Activated CD8-positive, alpha-beta T cell treated with anti-CD3 and anti-CD28 coated beads, Interleukin-2, amount 10 ng/mL, durations not matched to agents 7 days and 5 days (primary cell): Measurements from ENCODE around the gene TMEM238L. TPM values are rescaled to one million over a fixed set of nuclear protein-coding genes. Genes with fewer than 3 reads are reported as not detected.

Experiments used
- ATAC-seq: fragments of 150-1000 bp; cut with Tn5 transposase; one replicate; pipeline ENCODE4 v1.10.0; 2021; ENCODE audit warnings: moderate library complexity
- CTCF ChIA-PET: fragments of 350-600 bp; sonication (Branson Sonifier 250); formaldehyde crosslinking; loops from one replicate; lab custom pipeline; 2021; ENCODE audit warnings: antibody characterized with exemption; lab: Charles Lee
- POLR2A ChIA-PET: fragments of 350-600 bp; sonication (Branson Sonifier 250); formaldehyde crosslinking; loops from one replicate; lab custom pipeline; 2021; ENCODE audit warnings: antibody characterized with exemption; lab: Charles Lee
- DNase-seq: peaks from one replicate; pipeline ENCODE4 v3.0.0-alpha.2; 2020
- H3K27ac Mint-ChIP-seq: one replicate; pipeline ENCODE4 v1.8.0; 2021; ENCODE audit warnings: mild to moderate bottlenecking, mixed read lengths
- H3K27me3 Mint-ChIP-seq: one replicate; pipeline ENCODE4 v1.8.0; 2021; ENCODE audit warnings: low read depth, mixed read lengths
- H3K36me3 Mint-ChIP-seq: one replicate; pipeline ENCODE4 v1.8.0; 2021; ENCODE audit warnings: low read depth, mixed read lengths
- H3K4me1 Mint-ChIP-seq: one replicate; pipeline ENCODE4 v1.8.0; 2021; ENCODE audit warnings: low read depth, mixed read lengths
- H3K4me3 Mint-ChIP-seq: one replicate; pipeline ENCODE4 v1.8.0; 2021; ENCODE audit warnings: mild to moderate bottlenecking, mixed read lengths
- H3K9me3 Mint-ChIP-seq: one replicate; pipeline ENCODE4 v1.8.0; 2022; ENCODE audit warnings: mixed read lengths; ENCODE audit not compliant: insufficient read depth
- total RNA-seq, 2 experiments: library from RNA; stranded (reverse); gene quantifications; one replicate each; pipeline ENCODE4 v1.2.3, GENCODE V29; 2021

Gene TMEM238L
- total RNA-seq, 2 experiments from 2014 or later, result not detected

DNA sequence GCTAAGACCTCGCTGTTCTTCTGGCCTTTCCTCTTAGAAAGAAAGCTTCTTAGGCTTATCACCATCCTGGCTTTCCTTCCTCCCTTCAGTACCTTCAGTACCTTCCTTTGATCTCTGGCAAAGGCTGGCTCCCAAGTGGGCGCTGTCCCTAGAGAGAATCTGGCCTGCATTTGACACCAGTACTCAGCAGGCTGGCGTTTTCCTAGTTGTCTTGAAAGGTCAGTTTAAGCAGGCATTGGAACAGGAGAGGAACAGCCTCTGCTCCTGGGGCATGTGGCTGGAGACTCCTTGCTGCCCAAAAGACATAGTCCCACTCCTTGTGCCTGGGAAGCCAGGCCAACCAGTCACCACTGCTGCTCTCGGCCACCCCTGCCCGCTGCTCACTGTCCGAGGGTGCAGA, 34.1 kb downstream of the TMEM238L start:
- Mint-ChIP-seq H3K9me3 (peaks cover 4% of the 10 kb centered on the region), H3K27ac (no peak overlapping the region), H3K27me3 (no peaks in the 10 kb centered on the region), H3K36me3 (no peaks in the 10 kb centered on the region), H3K4me3 (no peak overlapping the region), H3K4me1 (no peaks in the 10 kb centered on the region)
- DNase-seq, result no peak
- ATAC-seq, result no peak
- POLR2A ChIA-PET, result no interaction called here
- CTCF ChIA-PET, result no interaction called here

DNA sequence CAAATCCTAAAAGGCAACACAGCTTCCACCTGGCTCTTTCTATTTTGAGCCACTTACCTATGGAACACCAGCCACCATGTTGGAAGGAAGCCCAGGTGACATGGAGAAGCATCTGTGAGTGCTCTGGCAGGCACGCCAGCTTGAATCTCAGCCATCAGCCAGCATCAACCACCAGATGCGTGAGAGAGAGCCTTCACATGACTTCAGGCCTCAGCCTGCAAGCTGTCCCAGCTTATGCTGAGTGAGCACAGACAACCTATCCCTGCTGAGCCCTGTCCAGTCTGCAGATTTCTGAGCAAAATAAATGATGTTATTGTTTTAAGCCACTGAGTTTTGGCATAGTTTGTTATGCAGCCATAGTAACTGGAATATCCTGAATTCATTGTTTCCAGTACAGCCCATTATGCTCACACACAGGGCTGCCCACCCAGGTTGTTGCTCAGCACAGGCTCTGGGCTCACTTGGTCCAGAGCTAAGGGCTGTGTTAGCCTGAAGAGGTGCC, 35.1 kb downstream of the TMEM238L start:
- Mint-ChIP-seq H3K27me3 (no peaks in the 10 kb centered on the region), H3K4me3 (no peak overlapping the region), H3K36me3 (no peaks in the 10 kb centered on the region), H3K4me1 (no peaks in the 10 kb centered on the region), H3K9me3 (peaks cover 4% of the 10 kb centered on the region), H3K27ac (no peak overlapping the region)
- ChIA-PET CTCF (no interaction called here), POLR2A (no interaction called here)
- no peak for DNase-seq
- ATAC-seq, result no peak

DNA sequence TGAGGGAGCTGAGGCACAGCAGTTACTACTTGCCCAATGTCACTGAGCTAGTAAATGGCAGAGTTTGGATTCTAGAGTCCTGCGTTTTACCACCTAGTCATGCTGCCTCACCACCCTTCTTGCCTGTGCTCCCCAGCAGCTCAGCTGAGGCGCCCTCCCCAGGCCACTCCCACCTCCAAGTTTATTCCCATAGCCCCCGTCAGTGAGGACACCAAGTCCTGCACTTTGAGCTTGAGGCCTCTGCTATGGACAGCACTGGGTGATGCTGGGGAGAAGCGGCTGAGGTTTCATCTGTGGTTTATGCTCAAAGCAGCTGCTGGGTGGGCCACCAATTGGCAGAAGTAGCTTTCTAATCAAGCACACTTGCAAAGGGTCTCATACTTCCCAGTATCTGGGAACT, 36.7 kb downstream of the TMEM238L start:
- H3K4me3 Mint-ChIP-seq, result no peak overlapping the region
- no peak overlapping the region for H3K27ac Mint-ChIP-seq
- H3K27me3 Mint-ChIP-seq, result no peaks in the 10 kb centered on the region
- peaks cover 2% of the 10 kb centered on the region for H3K9me3 Mint-ChIP-seq
- no peak for DNase-seq
- POLR2A ChIA-PET, result no interaction called here
- no peaks in the 10 kb centered on the region for H3K4me1 Mint-ChIP-seq
- CTCF ChIA-PET, result interaction anchor here (1.0 to 1.6 kb wide), 3 partner anchors 13 to 78 kb away, joined by 3 to 4 read pairs (median 4); no protein-coding TSS in a partner anchor
- ATAC-seq, result no peak
- no peaks in the 10 kb centered on the region for H3K36me3 Mint-ChIP-seq

DNA sequence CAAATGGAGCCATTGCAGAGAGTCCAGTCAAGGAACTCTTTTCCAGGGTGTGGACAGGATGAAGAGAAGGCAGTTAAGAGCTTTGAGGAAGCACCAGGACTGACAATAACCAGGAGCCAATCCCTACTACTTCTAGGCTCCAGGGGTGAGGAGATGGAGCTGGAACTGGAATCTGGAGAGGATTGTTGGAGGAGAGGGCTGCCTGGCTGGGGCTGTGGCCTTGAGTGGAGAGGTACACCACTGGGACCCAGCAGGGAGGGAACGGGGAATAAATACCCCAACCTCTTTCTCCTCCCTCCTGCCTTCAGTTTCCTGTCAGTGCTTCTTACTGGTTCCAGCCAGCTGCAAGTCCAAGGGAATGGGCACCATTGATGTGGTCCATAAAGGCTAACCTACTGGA, 41.9 kb downstream of the TMEM238L start:
- Mint-ChIP-seq H3K4me1 (no peaks in the 10 kb centered on the region), H3K4me3 (no peak overlapping the region), H3K9me3 (no peaks in the 10 kb centered on the region), H3K27ac (no peak overlapping the region), H3K36me3 (no peaks in the 10 kb centered on the region), H3K27me3 (no peaks in the 10 kb centered on the region)
- DNase-seq (no peak), ATAC-seq (no peak)
- ChIA-PET POLR2A (no interaction called here), CTCF (interaction anchor here (1.1 to 1.4 kb wide), 2 partner anchors 11 to 24 kb away, joined by 3 to 6 read pairs; no protein-coding TSS in a partner anchor)

- Mint-ChIP-seq H3K9me3 (no peaks in the 10 kb centered on the region), H3K4me3 (no peak overlapping the region), H3K4me1 (no peaks in the 10 kb centered on the region), H3K27ac (no peak overlapping the region), H3K27me3 (no peaks in the 10 kb centered on the region), H3K36me3 (no peaks in the 10 kb centered on the region)
- POLR2A ChIA-PET, result no interaction called here
- CTCF ChIA-PET, result no interaction called here
- DNase-seq, result no peak
- ATAC-seq, result no peak
Measured at GRCh38 chr17:10761281-10761680, 42.6 kb downstream of the TMEM238L start.

DNA sequence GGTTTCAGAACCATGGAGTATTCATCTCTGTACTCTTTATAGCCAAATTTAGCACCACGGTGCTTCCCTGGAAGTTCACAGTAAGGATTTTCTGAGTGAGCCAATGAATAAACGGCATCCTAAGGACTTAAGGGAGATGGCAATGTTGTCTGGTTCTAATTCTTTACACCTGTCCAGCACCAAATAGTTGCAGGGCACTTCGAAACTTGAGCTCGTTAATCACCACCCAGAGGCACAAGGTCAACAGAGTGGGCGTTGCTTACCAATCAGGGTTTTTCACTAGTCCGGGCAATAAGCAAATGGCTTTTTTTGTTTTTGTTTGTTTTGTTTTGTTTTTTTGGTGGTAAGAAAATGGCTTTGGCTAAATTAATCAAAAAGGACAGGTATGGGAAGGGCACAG, 45.8 kb downstream of the TMEM238L start:
- ATAC-seq (no peak), DNase-seq (no peak)
- no peak overlapping the region for H3K27ac Mint-ChIP-seq
- H3K4me1 Mint-ChIP-seq, result no peaks in the 10 kb centered on the region
- no peaks in the 10 kb centered on the region for H3K27me3 Mint-ChIP-seq
- H3K36me3 Mint-ChIP-seq, result no peaks in the 10 kb centered on the region
- POLR2A ChIA-PET, result no interaction called here
- H3K4me3 Mint-ChIP-seq, result no peak overlapping the region
- H3K9me3 Mint-ChIP-seq, result no peaks in the 10 kb centered on the region
- CTCF ChIA-PET, result interaction anchor here (1.0 kb wide), 1 partner anchor 21 kb away, joined by 3 read pairs; no protein-coding TSS in a partner anchor

DNA sequence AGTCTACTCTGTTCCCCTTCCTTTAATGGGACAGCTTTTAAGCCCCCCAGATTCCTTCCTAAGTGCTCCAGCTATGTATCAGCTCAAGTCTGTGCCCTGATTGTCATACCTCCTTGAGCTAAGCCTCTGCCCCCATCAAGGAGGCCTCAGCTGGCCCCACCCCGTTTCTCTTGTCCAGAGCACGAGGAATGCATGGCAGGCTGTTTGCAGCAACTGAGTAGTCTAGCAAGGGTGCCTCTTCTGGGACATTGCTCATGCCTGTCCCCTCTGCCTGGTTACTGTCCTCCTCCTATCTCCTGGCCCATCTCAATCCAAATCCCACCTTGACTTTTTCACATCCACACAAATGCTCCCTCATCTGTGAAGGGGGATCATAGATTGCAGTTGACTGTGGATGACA, 46.3 kb downstream of the TMEM238L start:
- no peaks in the 10 kb centered on the region for H3K36me3 Mint-ChIP-seq
- no peak overlapping the region for H3K4me3 Mint-ChIP-seq
- H3K27ac Mint-ChIP-seq, result no peak overlapping the region
- CTCF ChIA-PET, result interaction anchor here (1.0 kb wide), 1 partner anchor 21 kb away, joined by 3 read pairs; no protein-coding TSS in a partner anchor
- POLR2A ChIA-PET, result no interaction called here
- H3K4me1 Mint-ChIP-seq, result no peaks in the 10 kb centered on the region
- no peak for ATAC-seq
- DNase-seq, result no peak
- no peaks in the 10 kb centered on the region for H3K27me3 Mint-ChIP-seq
- H3K9me3 Mint-ChIP-seq, result no peaks in the 10 kb centered on the region

DNA sequence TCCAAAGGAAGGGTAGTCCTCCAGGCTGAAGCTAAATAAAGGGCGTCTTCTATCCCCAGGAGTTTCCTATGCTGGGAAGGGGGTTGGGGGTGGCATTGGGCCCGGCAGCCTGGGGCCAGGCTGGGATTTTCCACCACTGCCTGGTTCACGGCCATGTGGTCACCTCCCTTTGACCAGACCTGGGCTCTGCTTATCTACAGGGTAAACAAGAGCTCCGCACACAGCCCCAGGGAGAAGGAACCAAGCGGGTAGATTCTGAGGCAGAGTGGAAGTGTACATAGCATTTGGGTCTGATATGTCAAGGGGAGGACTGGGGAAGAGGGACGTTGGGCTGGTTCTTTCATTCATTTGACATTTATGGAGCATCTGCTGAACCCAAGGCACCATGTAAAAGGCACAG, 46.8 kb downstream of the TMEM238L start:
- POLR2A ChIA-PET, result no interaction called here
- no peaks in the 10 kb centered on the region for H3K27me3 Mint-ChIP-seq
- H3K4me1 Mint-ChIP-seq, result no peaks in the 10 kb centered on the region

GRCh38 chr17:10756619-10757018, 47.3 kb downstream of the TMEM238L start:
- ATAC-seq, result no peak
- POLR2A ChIA-PET, result no interaction called here
- Mint-ChIP-seq H3K36me3 (no peaks in the 10 kb centered on the region), H3K4me1 (no peaks in the 10 kb centered on the region), H3K9me3 (no peaks in the 10 kb centered on the region), H3K27me3 (no peaks in the 10 kb centered on the region), H3K27ac (no peak overlapping the region), H3K4me3 (no peak overlapping the region)
- no peak for DNase-seq
- CTCF ChIA-PET, result no interaction called here

More for the DNA sequence above, 46.8 kb downstream of the TMEM238L start:
- H3K9me3 Mint-ChIP-seq, result no peaks in the 10 kb centered on the region
- H3K36me3 Mint-ChIP-seq, result no peaks in the 10 kb centered on the region
- no peak for DNase-seq
- H3K27ac Mint-ChIP-seq, result no peak overlapping the region
- no peak overlapping the region for H3K4me3 Mint-ChIP-seq
- no peak for ATAC-seq
- CTCF ChIA-PET, result no interaction called here

GRCh38 chr17:10756185-10756584, 47.7 kb downstream of the TMEM238L start:
- DNase-seq (no peak), ATAC-seq (no peak)
- no peak overlapping the region for H3K4me3 Mint-ChIP-seq
- POLR2A ChIA-PET, result no interaction called here
- no peaks in the 10 kb centered on the region for H3K27me3 Mint-ChIP-seq
- H3K27ac Mint-ChIP-seq, result no peak overlapping the region
- H3K36me3 Mint-ChIP-seq, result no peaks in the 10 kb centered on the region
- CTCF ChIA-PET, result no interaction called here
- H3K9me3 Mint-ChIP-seq, result no peaks in the 10 kb centered on the region
- no peaks in the 10 kb centered on the region for H3K4me1 Mint-ChIP-seq

DNA sequence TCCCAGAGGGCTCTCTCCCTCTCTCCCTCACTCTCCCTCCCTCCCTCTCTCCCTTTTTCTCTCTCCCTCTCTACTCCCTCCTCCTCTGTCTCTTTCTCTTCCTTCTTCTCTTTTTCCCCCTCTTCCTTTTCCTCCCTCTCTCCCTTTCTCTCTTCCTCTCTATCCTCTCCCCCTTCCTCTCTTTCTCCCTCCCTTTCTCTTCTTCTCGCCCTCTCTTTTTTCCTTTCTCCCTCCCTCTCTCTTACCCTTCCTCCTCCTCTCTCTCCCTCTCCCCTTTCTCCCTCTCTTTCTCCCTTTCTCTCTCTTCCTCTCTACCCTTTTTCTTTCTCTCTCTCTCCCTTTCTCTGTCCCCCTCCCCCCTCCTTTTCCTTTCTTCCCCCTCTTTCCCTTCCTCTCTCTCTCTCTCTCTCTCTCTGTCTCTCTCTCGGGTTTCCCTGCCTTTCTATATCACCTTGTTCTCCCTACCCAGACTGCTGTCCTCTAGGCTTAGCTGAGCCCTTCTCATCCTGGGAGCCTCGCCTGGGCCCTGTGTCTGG, 48.2 kb downstream of the TMEM238L start:
- no peaks in the 10 kb centered on the region for H3K36me3 Mint-ChIP-seq
- no peak overlapping the region for H3K27ac Mint-ChIP-seq
- no peak overlapping the region for H3K4me3 Mint-ChIP-seq
- H3K4me1 Mint-ChIP-seq, result no peaks in the 10 kb centered on the region
- H3K27me3 Mint-ChIP-seq, result no peaks in the 10 kb centered on the region
- POLR2A ChIA-PET, result no interaction called here
- DNase-seq, result no peak
- CTCF ChIA-PET, result no interaction called here
- no peak for ATAC-seq
- H3K9me3 Mint-ChIP-seq, result no peaks in the 10 kb centered on the region

GRCh38 chr17:10754861-10755591, 48.9 kb downstream of the TMEM238L start:
- ATAC-seq (no peak), DNase-seq (no peak)
- no peaks in the 10 kb centered on the region for H3K27me3 Mint-ChIP-seq
- no peaks in the 10 kb centered on the region for H3K9me3 Mint-ChIP-seq
- POLR2A ChIA-PET, result no interaction called here
- no peak overlapping the region for H3K4me3 Mint-ChIP-seq
- no peaks in the 10 kb centered on the region for H3K4me1 Mint-ChIP-seq
- no peaks in the 10 kb centered on the region for H3K36me3 Mint-ChIP-seq
- CTCF ChIA-PET, result interaction anchor here (1.1 to 1.4 kb wide), 5 partner anchors 12 to 109 kb away, joined by 3 to 5 read pairs (median 3); no protein-coding TSS in a partner anchor
- H3K27ac Mint-ChIP-seq, result no peak overlapping the region
